ENCODE data around the gene NSD2. TPM values are rescaled to one million over a fixed set of nuclear protein-coding genes. Genes with fewer than 3 reads are reported as not detected.

Gene NSD2
- total RNA-seq, 1 experiment from 2014 or later = 54.9 TPM

DNA sequence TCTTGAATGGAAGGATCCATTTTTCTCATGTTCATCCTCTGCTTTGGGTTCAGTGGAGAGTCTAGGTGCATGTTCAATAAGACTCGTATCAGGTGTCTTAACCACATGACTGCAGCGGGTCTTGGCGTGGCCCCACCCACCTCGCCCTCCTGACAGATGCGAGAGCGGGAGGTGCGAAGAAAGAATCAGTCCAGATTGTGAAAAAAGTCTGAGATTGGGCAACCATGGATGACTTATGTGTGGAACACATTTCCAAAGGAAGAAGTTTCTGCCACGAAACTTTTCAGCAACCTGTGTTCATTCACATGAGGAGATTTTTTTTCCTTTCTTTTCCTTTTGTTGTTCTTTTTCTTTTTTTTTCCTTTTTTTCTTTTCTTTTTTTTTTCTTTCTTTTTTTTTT is 66.8 kb downstream of the NSD2 start:
- no peak overlapping the region for H2AFZ ChIP-seq (ENCODE audit: low read length)
- H3K4me3 ChIP-seq (ENCODE audit: low read length) = no peak overlapping the region
- peaks cover 55% of the 10 kb centered on the region for H3K36me3 ChIP-seq (ENCODE audit: insufficient read depth, low read length)
- H3K27me3 ChIP-seq (ENCODE audit: low read length) = no peaks in the 10 kb centered on the region
- no peaks in the 10 kb centered on the region for H4K20me1 ChIP-seq (ENCODE audit: insufficient read depth, low read depth, low read length)
- peaks cover 23% of the 10 kb centered on the region for H3K79me2 ChIP-seq (ENCODE audit: low read length)
- H3K27ac ChIP-seq (ENCODE audit: low read length) = no peak overlapping the region
- H3K9me2 ChIP-seq (replicated peaks; ENCODE audit: insufficient read depth, low read length) = no peaks in the 10 kb centered on the region
- no peak overlapping the region for H3K9ac ChIP-seq (ENCODE audit: low read length)
- DNase-seq = no peak
- H3K9me3 ChIP-seq (ENCODE audit: low read length) = no peaks in the 10 kb centered on the region
- no peak overlapping the region for H3K4me2 ChIP-seq (ENCODE audit: low read depth, low read length, poor library complexity, severe bottlenecking)
- H3K4me1 ChIP-seq (ENCODE audit: low read length) = no peaks in the 10 kb centered on the region

DNA sequence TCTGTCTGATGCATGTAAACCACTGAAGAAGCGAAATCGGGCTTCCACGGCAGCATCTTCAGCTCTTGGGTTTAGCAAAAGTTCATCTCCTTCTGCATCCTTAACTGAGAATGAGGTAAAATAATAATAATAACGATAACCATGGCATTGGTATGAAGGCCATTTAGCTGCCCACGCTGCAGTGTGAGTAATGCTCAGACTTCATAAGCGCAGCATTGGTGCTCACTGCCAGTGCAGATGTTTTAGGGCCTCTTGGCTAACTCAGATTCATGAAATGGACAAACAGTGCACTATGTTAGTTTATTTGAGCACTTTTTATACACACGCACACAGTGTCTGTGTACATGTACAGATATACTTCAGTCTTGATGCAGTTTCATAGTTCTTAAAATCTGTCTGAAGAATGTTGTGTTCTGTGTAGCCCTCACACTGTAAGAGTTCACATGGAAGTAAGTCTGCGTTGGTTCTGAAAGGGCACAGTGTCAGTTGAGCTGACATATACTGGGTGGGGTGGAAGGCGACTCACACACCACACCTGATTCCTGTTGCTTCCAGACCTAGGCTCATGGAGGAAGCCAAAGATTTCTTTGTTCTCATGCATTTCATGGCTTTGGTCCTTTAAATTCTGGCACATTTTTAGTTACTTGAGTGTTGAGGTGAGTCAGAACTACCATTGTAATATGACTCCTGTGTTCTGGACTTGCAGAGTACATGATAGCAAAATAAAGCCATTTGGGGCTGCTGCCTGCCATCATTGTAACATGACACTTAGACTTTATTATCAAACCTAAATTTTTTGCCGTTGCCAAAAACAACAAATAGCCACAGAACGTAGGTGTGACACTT is 68.7 kb downstream of the NSD2 start:
- Histone ChIP-seq H3K36me3 (ENCODE audit: insufficient read depth, low read length) (peaks cover 62% of the 10 kb centered on the region), H3K27ac (ENCODE audit: low read length) (no peak overlapping the region), H3K4me1 (ENCODE audit: low read length) (no peaks in the 10 kb centered on the region), H4K20me1 (ENCODE audit: insufficient read depth, low read depth, low read length) (no peaks in the 10 kb centered on the region), H3K79me2 (ENCODE audit: low read length) (peaks cover 26% of the 10 kb centered on the region), H3K9me2 (replicated peaks; ENCODE audit: insufficient read depth, low read length) (no peaks in the 10 kb centered on the region), H3K9ac (ENCODE audit: low read length) (no peak overlapping the region), H3K4me3 (ENCODE audit: low read length) (no peak overlapping the region), H3K27me3 (ENCODE audit: low read length) (no peaks in the 10 kb centered on the region), H3K9me3 (ENCODE audit: low read length) (no peaks in the 10 kb centered on the region), H2AFZ (ENCODE audit: low read length) (no peak overlapping the region), H3K4me2 (ENCODE audit: low read depth, low read length, poor library complexity, severe bottlenecking) (no peak overlapping the region)
- DNase-seq = no peak

DNA sequence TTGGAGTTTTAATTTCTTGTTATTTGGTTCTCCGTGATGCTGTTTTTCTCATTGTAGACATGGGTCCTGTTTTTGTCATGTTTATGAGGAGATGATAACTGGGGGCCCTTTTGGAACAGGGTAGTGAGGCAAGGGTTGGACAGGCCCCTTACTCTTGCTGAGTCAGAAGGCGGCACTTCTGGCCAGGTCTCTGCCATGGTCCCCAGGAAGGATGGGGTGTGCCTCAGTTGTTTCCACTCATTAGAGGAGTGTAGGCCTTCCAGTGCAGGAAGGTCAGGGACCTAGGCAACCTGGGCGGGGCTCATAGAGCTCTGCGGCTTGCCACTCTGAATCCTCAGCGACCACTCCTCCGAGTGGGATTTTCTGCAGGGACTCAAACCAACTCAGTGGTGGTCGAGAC is 69.4 kb downstream of the NSD2 start:
- Histone ChIP-seq H3K27ac (ENCODE audit: low read length) (no peak overlapping the region), H3K79me2 (ENCODE audit: low read length) (peaks cover 22% of the 10 kb centered on the region), H3K9me3 (ENCODE audit: low read length) (no peaks in the 10 kb centered on the region), H3K9me2 (replicated peaks; ENCODE audit: insufficient read depth, low read length) (no peaks in the 10 kb centered on the region), H3K4me2 (ENCODE audit: low read depth, low read length, poor library complexity, severe bottlenecking) (no peak overlapping the region), H3K4me1 (ENCODE audit: low read length) (no peaks in the 10 kb centered on the region), H2AFZ (ENCODE audit: low read length) (no peak overlapping the region), H3K4me3 (ENCODE audit: low read length) (no peak overlapping the region), H3K27me3 (ENCODE audit: low read length) (no peaks in the 10 kb centered on the region), H3K36me3 (ENCODE audit: insufficient read depth, low read length) (peaks cover 57% of the 10 kb centered on the region), H3K9ac (ENCODE audit: low read length) (no peak overlapping the region), H4K20me1 (ENCODE audit: insufficient read depth, low read depth, low read length) (no peaks in the 10 kb centered on the region)
- no peak for DNase-seq

DNA sequence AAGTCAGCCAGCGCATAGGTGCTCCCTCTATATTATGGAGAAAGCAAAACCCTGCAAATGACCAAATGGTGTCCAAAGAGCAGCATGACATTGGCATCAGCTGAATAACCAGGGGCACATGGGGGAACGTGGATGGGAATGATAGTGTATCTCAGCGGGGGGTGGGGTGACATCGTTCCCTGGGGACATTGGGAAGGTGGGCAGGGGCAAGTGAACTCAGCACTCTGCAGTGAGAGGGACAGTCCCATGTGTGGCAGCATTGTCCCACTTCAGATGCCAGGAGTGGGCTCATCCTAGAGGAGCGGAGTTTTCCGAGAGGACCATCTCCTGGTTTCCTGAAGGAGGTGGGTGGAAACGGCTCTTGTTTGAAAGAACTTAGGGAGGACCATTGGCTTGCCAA is 72.7 kb downstream of the NSD2 start:
- H3K27ac ChIP-seq (ENCODE audit: low read length) = no peak overlapping the region
- H3K9me3 ChIP-seq (ENCODE audit: low read length) = no peaks in the 10 kb centered on the region
- H3K4me3 ChIP-seq (ENCODE audit: low read length) = no peak overlapping the region
- H3K9me2 ChIP-seq (replicated peaks; ENCODE audit: insufficient read depth, low read length) = no peaks in the 10 kb centered on the region
- H3K79me2 ChIP-seq (ENCODE audit: low read length) = peaks cover 22% of the 10 kb centered on the region
- H3K4me1 ChIP-seq (ENCODE audit: low read length) = no peaks in the 10 kb centered on the region
- no peak overlapping the region for H3K4me2 ChIP-seq (ENCODE audit: low read depth, low read length, poor library complexity, severe bottlenecking)
- no peaks in the 10 kb centered on the region for H4K20me1 ChIP-seq (ENCODE audit: insufficient read depth, low read depth, low read length)
- H3K9ac ChIP-seq (ENCODE audit: low read length) = no peak overlapping the region
- DNase-seq = no peak
- no peaks in the 10 kb centered on the region for H3K27me3 ChIP-seq (ENCODE audit: low read length)
- peaks cover 46% of the 10 kb centered on the region for H3K36me3 ChIP-seq (ENCODE audit: insufficient read depth, low read length)
- H2AFZ ChIP-seq (ENCODE audit: low read length) = no peak overlapping the region

DNA sequence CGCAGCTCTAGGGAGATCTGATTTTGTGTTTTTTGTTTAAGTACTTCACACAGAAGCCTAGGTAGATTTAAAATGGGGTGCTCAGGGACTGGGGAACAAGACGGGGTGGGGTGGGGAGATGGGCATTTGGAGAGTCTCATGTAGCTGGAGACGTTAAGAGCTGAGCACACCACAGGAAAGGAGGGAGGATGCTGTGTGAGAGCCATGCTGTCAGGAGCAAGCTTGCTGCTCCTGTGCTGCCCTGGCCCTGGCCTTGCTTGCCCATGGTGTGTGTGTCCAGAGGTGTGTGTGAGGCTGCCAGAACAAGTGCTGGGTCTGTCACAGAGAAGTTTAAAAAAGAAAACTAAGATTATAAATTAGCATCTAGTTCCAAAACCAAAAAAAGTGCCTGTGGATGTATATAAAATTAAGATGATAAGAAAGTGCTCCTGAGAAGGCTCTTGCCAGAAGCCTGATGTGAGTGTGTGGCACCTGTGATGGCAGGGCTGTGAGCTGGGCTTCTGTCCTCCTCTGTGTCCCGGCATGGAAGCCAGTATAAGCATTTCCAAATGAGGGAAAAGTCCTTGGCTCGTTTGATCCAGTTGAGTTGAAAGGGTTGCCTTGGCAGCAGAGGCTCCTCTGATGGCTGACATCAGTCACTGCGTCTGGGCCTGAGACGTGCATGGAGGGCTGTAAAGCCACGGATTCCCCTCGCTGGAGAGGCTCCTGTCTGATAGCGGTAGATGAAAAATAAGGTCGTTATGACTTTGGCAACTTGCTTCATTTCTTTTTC is 74.1 kb downstream of the NSD2 start:
- Histone ChIP-seq H3K4me2 (ENCODE audit: low read depth, low read length, poor library complexity, severe bottlenecking) (no peak overlapping the region), H3K79me2 (ENCODE audit: low read length) (peaks cover 22% of the 10 kb centered on the region), H3K36me3 (ENCODE audit: insufficient read depth, low read length) (peaks cover 38% of the 10 kb centered on the region), H3K9me2 (replicated peaks; ENCODE audit: insufficient read depth, low read length) (no peaks in the 10 kb centered on the region), H3K4me3 (ENCODE audit: low read length) (no peak overlapping the region), H4K20me1 (ENCODE audit: insufficient read depth, low read depth, low read length) (no peaks in the 10 kb centered on the region), H2AFZ (ENCODE audit: low read length) (no peak overlapping the region), H3K27ac (ENCODE audit: low read length) (no peak overlapping the region), H3K4me1 (ENCODE audit: low read length) (no peaks in the 10 kb centered on the region), H3K9ac (ENCODE audit: low read length) (no peak overlapping the region), H3K27me3 (ENCODE audit: low read length) (no peaks in the 10 kb centered on the region), H3K9me3 (ENCODE audit: low read length) (no peaks in the 10 kb centered on the region)
- DNase-seq = no peak

DNA sequence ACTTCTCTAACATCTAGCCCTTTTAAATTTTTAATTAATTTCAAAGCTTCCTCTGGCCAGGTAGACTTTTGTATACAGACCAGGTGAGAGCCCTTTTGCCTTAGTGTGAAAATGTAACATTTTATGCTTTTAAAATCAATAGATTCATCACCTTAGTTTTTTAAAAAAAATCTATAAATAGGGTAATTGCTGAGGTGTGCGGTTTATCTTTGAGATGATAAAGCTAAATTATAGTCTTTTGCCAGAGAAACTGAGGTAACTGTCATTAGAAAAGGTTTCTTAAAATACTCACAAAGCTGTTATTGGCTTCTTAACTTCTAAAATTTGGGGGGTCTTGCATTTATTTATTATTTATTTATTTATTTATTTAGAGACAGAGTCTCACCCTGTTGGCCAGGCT is 74.7 kb downstream of the NSD2 start:
- peaks cover 19% of the 10 kb centered on the region for H3K79me2 ChIP-seq (ENCODE audit: low read length)
- no peaks in the 10 kb centered on the region for H3K9me2 ChIP-seq (replicated peaks; ENCODE audit: insufficient read depth, low read length)
- no peaks in the 10 kb centered on the region for H3K27me3 ChIP-seq (ENCODE audit: low read length)
- no peak overlapping the region for H3K9ac ChIP-seq (ENCODE audit: low read length)
- H3K27ac ChIP-seq (ENCODE audit: low read length) = no peak overlapping the region
- peaks cover 41% of the 10 kb centered on the region for H3K36me3 ChIP-seq (ENCODE audit: insufficient read depth, low read length)
- no peak overlapping the region for H3K4me2 ChIP-seq (ENCODE audit: low read depth, low read length, poor library complexity, severe bottlenecking)
- no peak for DNase-seq
- H3K9me3 ChIP-seq (ENCODE audit: low read length) = no peaks in the 10 kb centered on the region
- H3K4me1 ChIP-seq (ENCODE audit: low read length) = no peaks in the 10 kb centered on the region
- H3K4me3 ChIP-seq (ENCODE audit: low read length) = no peak overlapping the region
- no peaks in the 10 kb centered on the region for H4K20me1 ChIP-seq (ENCODE audit: insufficient read depth, low read depth, low read length)
- H2AFZ ChIP-seq (ENCODE audit: low read length) = no peak overlapping the region

DNA sequence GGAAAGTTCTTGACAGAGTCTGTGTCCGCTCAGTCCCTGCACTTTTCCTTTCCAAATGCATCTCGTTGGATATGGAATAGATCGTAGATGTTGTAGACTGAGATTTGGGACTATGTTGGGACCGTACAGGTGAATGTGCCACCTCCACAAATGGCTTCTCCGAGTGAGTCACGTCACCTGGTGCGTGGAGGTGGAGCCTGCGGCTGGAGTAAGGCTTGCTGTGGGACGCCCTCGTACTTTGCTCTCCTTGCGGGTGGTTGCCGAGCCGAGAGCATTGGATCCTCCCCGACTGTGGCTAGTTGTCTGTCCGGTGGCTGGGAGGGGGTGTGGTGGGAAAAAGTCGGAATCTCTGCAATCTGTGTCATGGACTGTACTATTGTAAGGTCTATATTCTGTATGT is 77.0 kb downstream of the NSD2 start:
- Histone ChIP-seq H3K4me3 (ENCODE audit: low read length) (no peak overlapping the region), H3K36me3 (ENCODE audit: insufficient read depth, low read length) (peaks cover 30% of the 10 kb centered on the region), H3K79me2 (ENCODE audit: low read length) (peaks cover 5% of the 10 kb centered on the region; the same call in 1 of the 2 replicates), H4K20me1 (ENCODE audit: insufficient read depth, low read depth, low read length) (no peaks in the 10 kb centered on the region), H3K4me2 (ENCODE audit: low read depth, low read length, poor library complexity, severe bottlenecking) (no peak overlapping the region), H3K4me1 (ENCODE audit: low read length) (no peaks in the 10 kb centered on the region), H2AFZ (ENCODE audit: low read length) (no peak overlapping the region), H3K9ac (ENCODE audit: low read length) (no peak overlapping the region), H3K9me2 (replicated peaks; ENCODE audit: insufficient read depth, low read length) (no peaks in the 10 kb centered on the region), H3K27me3 (ENCODE audit: low read length) (no peaks in the 10 kb centered on the region), H3K27ac (ENCODE audit: low read length) (no peak overlapping the region), H3K9me3 (ENCODE audit: low read length) (no peaks in the 10 kb centered on the region)
- no peak for DNase-seq

DNA sequence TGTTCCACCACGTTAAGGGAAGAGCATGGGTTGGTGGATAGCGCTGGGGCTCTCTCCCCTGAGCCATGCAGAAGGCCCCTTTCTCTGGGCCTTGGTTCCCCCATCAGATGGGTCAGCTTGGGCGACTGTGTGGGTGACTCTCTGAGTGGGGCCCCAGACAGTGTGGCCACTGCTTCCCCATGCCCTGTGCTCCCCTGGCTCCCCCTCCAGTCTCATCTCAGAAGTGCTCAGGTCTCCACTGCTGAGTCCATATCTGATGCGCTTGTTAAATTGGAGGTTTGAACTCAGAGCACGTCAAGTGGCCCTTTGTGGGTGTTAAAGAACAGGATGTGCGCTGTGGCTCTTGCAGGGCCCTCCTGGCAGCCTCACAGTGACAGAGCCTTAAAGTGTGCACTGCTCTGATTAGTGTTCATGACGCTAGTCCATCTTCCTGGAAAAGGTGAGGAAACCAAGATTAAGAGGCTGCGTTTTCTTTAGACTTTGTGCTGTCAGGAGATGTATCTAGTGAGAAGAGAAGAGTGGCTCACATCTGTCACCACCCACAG is 77.8 kb downstream of the NSD2 start:
- Histone ChIP-seq H3K36me3 (ENCODE audit: insufficient read depth, low read length) (peaks cover 26% of the 10 kb centered on the region), H3K9me2 (replicated peaks; ENCODE audit: insufficient read depth, low read length) (no peaks in the 10 kb centered on the region), H2AFZ (ENCODE audit: low read length) (no peak overlapping the region), H3K27ac (ENCODE audit: low read length) (no peak overlapping the region), H3K9me3 (ENCODE audit: low read length) (no peaks in the 10 kb centered on the region), H3K79me2 (ENCODE audit: low read length) (peaks cover under 1% of the 10 kb centered on the region; the same call in 1 of the 2 replicates), H3K4me3 (ENCODE audit: low read length) (no peak overlapping the region), H4K20me1 (ENCODE audit: insufficient read depth, low read depth, low read length) (no peaks in the 10 kb centered on the region), H3K27me3 (ENCODE audit: low read length) (no peaks in the 10 kb centered on the region), H3K4me2 (ENCODE audit: low read depth, low read length, poor library complexity, severe bottlenecking) (no peak overlapping the region), H3K9ac (ENCODE audit: low read length) (no peak overlapping the region), H3K4me1 (ENCODE audit: low read length) (no peaks in the 10 kb centered on the region)
- DNase-seq = no peak
